HG02943 (cell line): ENCODE measurements around the gene ZFHX3.

ENCODE experiments used
- ATAC-seq: cut with Tn5 transposase; IDR thresholded peaks from one replicate; pipeline ENCODE4 v1.9.1; 2021; ENCODE audit warnings: mild to moderate bottlenecking, low read depth, moderate library complexity; ENCODE audit not compliant: unreplicated experiment

Gene ZFHX3

DNA sequence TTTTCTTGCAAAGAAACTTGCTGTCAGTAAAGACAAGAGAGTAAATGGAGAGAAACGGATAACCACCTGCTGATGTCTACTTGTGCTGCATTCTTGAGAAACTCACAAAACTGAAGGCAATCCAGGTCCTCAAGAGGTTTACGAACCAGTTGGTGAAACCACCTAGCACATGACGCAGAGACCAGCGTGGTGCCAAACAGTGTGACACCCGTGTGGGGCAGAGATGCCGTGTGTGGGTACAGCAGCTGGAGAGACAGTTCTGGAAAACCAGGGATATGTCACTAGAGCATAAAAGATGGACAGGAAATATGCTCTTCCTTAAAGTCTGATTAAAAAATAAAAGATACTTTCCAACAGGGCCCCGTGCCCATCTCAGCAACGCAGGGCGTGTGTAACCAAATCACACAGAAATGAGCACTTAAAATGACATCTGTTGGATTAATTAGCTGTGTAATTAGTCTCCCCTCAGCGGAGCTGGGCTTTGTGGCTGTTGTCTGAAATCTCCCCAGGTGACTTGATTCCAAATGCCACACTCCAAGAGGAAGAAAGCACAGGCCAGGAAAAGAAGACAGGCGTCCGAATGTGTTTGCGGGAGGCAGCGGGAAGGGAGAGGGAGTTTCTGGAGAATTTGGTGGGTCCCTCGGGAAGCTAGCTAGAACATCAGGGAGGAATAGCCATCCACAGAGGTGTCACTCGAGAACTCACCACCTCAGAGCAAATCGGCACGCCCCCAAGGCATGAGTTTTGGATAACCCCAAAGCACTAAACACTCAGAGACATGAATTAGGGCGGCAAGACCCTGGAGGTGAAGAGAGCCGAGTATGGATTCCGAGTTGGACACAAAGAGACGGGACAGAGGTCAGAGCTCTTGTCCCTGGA lies 109.8 kb downstream of the ZFHX3 start:
- ATAC-seq = no peak

DNA sequence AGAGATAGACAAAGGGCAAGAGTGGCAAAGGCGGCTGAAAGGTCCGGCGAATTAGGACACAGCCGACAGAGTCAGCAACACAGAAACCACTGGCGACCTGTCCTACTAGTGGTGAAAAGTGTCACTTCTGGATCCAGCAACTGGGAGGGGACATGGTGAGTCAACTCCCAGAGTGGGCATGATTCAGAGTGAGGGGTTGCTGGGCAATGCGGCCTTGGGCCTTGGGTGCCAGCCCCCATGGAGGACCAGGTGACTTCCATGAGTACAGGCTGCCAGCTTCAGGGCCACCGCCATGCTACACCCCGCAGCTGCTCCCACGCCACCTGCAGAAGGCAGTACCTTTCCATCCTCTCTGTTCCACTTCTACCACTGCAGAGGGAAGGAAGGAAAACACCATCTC lies 110.6 kb downstream of the ZFHX3 start:
- ATAC-seq = no peak

- ATAC-seq = no peak
These were observed 111.5 kb downstream of the ZFHX3 start for GRCh38 chr16:72936408-72936807.

DNA sequence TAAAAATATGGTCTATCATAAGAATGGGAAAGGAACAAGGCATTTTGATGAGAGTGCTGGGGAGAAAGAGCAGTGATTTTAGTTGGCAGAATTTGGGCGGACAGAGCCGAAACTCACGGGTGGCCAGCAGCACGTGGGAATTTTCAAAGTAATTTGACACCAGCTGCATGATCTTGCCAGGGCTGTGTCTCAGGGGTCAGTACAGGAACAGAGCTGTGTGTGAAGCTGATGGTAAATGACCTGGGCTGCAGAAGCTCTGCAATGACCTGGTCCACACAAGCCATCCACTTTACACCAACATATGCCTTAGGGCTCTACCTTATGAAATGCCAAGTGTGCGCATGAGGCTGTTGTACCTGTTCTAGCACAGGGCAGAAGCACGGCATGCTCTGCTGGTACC lies 112.0 kb downstream of the ZFHX3 start:
- ATAC-seq = no peak

- ATAC-seq = no peak
These were observed 113.1 kb downstream of the ZFHX3 start for GRCh38 chr16:72934636-72935403.

GRCh38 chr16:72932677-72933335 lies 115.1 kb downstream of the ZFHX3 start:
- ATAC-seq = no peak

- no peak for ATAC-seq
These were observed 115.9 kb downstream of the ZFHX3 start for GRCh38 chr16:72932050-72932449.

DNA sequence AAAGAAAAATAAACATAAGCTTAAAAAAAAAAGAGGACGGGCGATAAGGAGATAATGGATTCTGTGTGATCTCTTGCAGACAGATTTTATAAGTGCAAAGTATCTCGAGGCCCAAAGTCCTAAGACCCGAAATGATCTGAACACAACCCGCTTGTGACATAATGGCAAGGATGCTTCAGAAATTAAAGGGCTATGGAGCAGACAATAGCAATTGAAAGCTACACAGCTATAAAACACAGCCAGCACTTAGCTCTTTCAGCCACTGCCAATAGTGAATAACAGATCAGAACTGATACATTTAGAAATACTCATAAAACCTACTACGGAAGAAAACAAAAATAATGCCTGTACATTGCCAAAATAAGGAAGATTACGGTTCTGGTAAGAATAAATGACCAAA lies 117.5 kb downstream of the ZFHX3 start:
- ATAC-seq = no peak

DNA sequence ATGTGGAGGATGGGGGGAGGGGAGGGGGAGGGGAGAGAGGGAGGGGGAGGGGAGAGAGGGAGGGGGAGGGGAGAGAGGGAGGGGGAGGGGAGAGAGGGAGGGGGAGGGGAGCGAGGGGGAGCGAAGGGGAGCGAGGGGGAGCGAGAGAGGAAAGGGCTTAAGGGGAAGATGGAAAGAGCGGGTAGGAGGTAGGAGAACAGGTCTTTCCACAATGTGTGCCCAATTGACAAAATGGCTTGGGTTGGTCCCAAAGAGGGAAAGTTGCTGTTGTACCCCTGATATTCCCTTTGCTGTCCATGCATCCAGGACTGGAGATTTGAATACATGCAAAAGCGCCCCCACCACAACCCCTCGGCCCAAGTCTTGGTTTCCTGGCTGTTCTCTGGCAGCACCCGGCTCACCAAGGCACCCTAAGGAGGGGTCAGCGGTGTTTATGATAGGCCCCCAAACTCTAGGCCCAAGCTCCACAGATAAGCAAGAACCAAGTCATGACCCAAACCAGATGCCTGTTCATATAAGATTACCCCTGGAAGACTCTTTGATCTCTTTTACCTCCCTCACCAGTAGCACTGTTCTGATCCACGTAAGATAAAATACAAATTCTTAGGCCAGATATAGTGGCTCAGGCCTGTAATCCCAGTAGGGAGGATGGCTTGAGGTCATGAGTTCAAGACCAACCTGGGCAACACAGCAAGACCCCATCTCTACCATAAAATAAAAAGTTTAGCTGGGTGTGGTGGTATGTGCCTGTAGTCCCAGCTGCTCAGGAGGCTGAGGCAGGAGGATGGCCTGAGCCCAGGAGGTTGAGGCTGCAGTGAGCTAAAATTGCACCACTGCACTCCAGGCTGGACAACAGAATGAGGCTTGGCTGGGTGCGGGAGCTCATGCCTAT lies 119.6 kb downstream of the ZFHX3 start:
- ATAC-seq = no peak

- ATAC-seq = no peak
These were observed 120.5 kb downstream of the ZFHX3 start for GRCh38 chr16:72927199-72928089.

DNA sequence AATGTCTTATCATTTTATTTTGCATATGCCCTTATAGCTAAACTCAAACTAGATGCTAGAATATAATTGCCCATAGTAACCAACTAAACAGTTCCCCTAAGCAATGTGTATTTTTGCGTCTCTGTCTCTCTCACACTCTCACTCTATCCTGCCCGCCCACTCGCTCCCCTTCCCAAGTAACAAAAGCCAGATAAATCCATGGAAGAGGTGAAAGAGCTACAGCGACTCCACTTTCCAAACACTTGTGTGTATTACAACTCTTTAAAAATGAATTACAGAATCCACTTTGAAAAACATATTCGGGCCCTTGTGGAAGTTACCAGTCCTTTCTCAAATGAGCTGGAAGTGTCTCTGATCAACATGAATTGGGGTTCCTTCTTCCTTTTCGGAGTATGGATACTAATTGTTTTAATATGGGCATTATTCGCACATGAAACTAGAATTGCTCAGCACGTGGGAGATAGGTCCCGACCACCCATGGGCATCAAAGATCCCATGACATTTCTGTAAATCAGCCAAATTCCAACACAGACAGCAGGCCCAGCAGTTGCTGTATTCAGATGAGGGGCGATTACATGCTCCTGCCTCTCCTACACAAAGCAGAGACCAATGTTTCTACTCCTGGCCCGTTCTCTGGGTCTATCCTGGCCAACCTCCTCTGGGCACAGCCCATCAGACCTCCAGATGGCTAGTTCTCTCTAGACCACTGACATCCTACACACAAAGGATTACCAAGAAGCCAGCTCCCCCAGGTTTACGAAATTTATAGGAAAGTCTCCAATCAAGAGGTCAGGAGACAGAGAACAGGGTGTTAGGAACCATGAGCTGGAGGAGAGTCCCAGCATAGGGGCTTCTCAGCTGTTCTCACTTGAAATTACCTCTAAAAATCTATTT lies 121.5 kb downstream of the ZFHX3 start:
- ATAC-seq = no peak

GRCh38 chr16:72925631-72925979 lies 122.3 kb downstream of the ZFHX3 start:
- no peak for ATAC-seq

GRCh38 chr16:72924927-72925630 lies 122.8 kb downstream of the ZFHX3 start:
- no peak for ATAC-seq

- ATAC-seq = no peak
These were observed 123.4 kb downstream of the ZFHX3 start for GRCh38 chr16:72924537-72924926.

DNA sequence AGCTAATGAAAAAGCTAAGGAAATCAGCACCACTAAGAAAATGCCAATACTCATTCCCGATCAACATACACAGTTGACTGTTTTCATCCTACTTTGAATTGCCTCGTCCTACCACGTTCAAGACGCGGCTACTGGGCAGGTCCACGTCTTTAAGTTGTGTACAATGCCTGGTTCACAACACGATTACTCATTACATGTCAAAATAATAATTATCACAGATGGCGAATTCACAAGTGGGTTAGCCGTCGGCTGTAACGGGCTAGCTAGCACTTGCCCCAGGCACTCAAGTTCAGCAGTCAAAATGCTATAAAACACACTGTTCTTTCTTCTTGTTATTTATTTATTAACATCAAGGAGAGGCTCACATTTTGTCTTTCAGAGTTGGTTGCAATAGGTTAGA lies 124.2 kb downstream of the ZFHX3 start:
- ATAC-seq = no peak

- ATAC-seq = no peak
These were observed 125.2 kb downstream of the ZFHX3 start for GRCh38 chr16:72922714-72923113.

DNA sequence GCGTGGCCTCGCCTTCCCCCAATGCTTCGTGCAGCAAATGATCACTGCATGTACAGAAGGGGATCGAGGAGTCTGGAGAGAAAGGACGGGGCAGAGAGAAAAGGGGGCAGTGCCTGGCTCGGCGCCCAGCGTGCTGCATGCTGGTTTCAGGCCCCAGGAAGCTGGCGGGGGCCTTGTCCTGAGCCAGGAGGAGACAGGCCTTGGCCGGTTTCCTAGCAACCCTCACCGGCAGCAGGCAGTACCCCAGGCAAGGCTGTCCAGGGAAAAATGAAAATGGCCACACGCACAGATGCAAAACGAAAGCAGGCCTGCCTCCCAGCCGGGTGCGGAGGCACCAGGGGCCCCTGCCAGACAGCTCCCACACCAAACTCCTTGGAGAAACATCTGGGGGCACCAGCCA lies 126.3 kb downstream of the ZFHX3 start:
- ATAC-seq = no peak

DNA sequence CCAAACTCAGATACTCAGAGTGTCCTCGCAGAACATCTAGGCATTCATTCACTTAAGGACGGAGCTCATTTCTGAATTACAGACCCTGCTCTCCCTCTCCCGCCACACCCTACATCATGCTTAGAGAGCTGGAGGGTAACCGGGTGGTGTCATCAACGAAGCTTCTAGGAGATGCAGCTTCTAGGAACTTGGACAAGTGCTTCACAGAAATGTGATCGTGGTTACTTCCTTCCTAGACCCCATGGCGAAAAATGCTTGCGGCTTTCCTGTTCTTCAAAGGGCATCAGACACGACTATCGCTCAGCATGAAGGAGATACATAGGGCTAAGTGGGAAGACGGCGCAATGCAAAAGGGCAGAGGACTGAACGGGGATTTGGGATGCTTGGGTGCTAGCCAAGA lies 126.8 kb downstream of the ZFHX3 start:
- no peak for ATAC-seq
